Testis (tissue), 5 donors: ENCODE results near the gene DIP2B. TPM values are rescaled to one million over a fixed set of nuclear protein-coding genes. Genes with fewer than 3 reads are reported as not detected.
A peak's percentile ranks its signal among the peaks of the same experiment; 100 is the strongest.

ENCODE experiments used
- DNase-seq: peaks from one replicate; pipeline ENCODE4 v3.0.0-alpha.2; 2019
- H3K27ac ChIP-seq, 2 donors: fragments of 200-600 bp; sonication (generic); one replicate each; pipeline ENCODE4 v1.5.1; 2019
- H3K27me3 ChIP-seq: fragments of 200-600 bp; sonication (generic); one replicate; pipeline ENCODE4 v1.5.1; 2019
- H3K36me3 ChIP-seq: fragments of 200-600 bp; sonication (generic); one replicate; pipeline ENCODE4 v1.5.1; 2017; ENCODE audit warnings: low read depth; ENCODE audit errors: missing control alignments
- H3K4me1 ChIP-seq: fragments of 200-600 bp; sonication (generic); one replicate; pipeline ENCODE4 v1.5.1; 2019
- H3K4me3 ChIP-seq, 2 donors: fragments of 200-600 bp; sonication (generic); one replicate each; pipeline ENCODE4 v1.5.1; 2017 to 2019
- H3K9me3 ChIP-seq: fragments of 200-600 bp; sonication (generic); one replicate; pipeline ENCODE4 v1.5.1; 2017
- POLR2A ChIP-seq: fragments of 450-650 bp; IDR thresholded peaks from one replicate; pipeline ENCODE4 v1.6.1; 2017; ENCODE audit warnings: antibody characterized with exemption, mild to moderate bottlenecking, moderate library complexity
- WGBS, 2 donors: methylation state at CpG; one replicate each; pipeline ENCODE4 v1.1.5; 2018; 5-methylcytosine and 5-hydroxymethylcytosine counted together
- intact Hi-C: fragments of 100-400 bp; cut with DNase I; formaldehyde crosslinking; loops from one replicate; pipeline ENCODE4 v1.15.1; 2023; ENCODE audit warnings: low total_unique reads
- long read RNA-seq, 2 donors: transcript quantifications; one replicate each; lab custom pipeline, GENCODE V29; 2026
- polyA plus RNA-seq: library from polyadenylated mRNA; stranded (reverse); fragments of 350-450 nt; fragmentation: Illumina TruSeq; extraction: RNeasy Lipid Tissue Mini Kit (QIAGEN cat#74804); gene quantifications from one replicate; pipeline ENCODE4 v1.2.3, GENCODE V29; 2014; ENCODE audit warnings: low read depth, low replicate concordance; ENCODE audit not compliant: insufficient read depth
- total RNA-seq, 2 donors: library from RNA; depleted of rRNA; stranded (reverse); fragments of >200 nt; gene quantifications; one replicate each; pipeline ENCODE4 v1.2.3, GENCODE V29; 2016
- TF ChIP-seq, protein P1 (sequence below), 3 experiments: fragments of 450-650 bp in 2 of 3; fragments of 200-600 bp in 1 of 3; sonication (generic) in 1 of 3; IDR thresholded peaks; one replicate each; pipeline ENCODE4 v1.5.1; 2016 to 2019; ENCODE audit warnings: antibody characterized with exemption in 3 of 3, mild to moderate bottlenecking in 2 of 3, moderate library complexity in 1 of 3

The DIP2B gene, protein sequence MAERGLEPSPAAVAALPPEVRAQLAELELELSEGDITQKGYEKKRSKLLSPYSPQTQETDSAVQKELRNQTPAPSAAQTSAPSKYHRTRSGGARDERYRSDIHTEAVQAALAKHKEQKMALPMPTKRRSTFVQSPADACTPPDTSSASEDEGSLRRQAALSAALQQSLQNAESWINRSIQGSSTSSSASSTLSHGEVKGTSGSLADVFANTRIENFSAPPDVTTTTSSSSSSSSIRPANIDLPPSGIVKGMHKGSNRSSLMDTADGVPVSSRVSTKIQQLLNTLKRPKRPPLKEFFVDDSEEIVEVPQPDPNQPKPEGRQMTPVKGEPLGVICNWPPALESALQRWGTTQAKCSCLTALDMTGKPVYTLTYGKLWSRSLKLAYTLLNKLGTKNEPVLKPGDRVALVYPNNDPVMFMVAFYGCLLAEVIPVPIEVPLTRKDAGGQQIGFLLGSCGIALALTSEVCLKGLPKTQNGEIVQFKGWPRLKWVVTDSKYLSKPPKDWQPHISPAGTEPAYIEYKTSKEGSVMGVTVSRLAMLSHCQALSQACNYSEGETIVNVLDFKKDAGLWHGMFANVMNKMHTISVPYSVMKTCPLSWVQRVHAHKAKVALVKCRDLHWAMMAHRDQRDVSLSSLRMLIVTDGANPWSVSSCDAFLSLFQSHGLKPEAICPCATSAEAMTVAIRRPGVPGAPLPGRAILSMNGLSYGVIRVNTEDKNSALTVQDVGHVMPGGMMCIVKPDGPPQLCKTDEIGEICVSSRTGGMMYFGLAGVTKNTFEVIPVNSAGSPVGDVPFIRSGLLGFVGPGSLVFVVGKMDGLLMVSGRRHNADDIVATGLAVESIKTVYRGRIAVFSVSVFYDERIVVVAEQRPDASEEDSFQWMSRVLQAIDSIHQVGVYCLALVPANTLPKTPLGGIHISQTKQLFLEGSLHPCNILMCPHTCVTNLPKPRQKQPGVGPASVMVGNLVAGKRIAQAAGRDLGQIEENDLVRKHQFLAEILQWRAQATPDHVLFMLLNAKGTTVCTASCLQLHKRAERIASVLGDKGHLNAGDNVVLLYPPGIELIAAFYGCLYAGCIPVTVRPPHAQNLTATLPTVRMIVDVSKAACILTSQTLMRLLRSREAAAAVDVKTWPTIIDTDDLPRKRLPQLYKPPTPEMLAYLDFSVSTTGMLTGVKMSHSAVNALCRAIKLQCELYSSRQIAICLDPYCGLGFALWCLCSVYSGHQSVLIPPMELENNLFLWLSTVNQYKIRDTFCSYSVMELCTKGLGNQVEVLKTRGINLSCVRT (N-terminal part only)
- 10 to 100 TPM; 43.5 to 57.1 TPM for total RNA-seq
- 19.1 TPM for polyA plus RNA-seq
- long read RNA-seq, donor 1, partial matches to known transcripts, result 6 of 8 reads
- long read RNA-seq, donor 1, other reads (novel, unspliced or antisense), result 0 of 8 reads
- long read RNA-seq, donor 2, partial matches to known transcripts, result 5 of 9 reads
- long read RNA-seq, donor 2, other reads (novel, unspliced or antisense), result 0 of 9 reads

DNA sequence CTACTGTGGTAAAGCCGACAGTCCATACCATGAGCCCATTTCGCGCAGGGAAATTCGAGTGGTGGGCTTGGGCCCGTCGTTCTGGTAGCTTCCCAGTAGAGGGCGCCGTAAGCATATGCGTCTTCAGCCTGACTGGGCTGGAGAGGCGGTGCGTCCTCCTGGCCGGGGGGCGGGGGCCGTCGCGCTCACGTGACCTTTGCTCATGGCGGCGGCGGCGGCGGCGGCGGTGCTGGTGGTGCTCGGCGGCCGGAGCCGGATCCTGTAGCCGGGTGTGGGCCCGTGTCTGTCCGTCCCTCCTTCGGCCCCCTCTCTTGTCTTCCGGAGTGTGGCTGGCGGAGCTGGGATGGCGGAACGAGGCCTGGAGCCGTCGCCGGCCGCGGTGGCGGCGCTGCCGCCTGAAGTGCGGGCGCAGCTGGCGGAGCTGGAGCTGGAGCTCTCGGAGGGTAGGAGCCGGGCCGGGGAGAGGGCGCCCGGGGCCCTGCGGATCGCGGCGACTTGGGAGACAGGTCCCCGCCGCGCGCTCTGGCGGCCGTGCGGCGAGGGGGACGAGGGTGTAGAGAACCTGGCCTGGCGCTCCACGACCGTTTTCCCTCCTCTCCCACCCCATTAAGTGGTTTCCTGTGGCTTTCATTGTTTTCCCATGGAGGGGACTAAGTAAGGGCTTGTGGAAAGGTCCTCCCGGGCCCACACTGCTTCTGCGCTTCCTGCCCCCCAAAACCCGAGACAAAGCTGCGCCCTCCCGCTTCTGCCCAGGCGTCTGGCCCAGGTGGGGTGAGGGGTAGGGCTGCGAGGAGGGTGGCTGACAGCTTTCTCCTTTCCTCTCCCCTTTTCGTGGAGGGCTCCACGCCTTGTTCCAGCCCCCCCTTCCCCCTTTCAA lies at the start of gene DIP2B:
Gene DIP2B, plus strand, starts transcription at position 188 of the 877 bp plus-strand sequence. Its CDS starts 156 bp downstream, at position 344.
- intact Hi-C loops, result loop anchor here (5.0 kb wide), 1 partner anchor 132 kb away; no protein-coding TSS in a partner anchor

DNA sequence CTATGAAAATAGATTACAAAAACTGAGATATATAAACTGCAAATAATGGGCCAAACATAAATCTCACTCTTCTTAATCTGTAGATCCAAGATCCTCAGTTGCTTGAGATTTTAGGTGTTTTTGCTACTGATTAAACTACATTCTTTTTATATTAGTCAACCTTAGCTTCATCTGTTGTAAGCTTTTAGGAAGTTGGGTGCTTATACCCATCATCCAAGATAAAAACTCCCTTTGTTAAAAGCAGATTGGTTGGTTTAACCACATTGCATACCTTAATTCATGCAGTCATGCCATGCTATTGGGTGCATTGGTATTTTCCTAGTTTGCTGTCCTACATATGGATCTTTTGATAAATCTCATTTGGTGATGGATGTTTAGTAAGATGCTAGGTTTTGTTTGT lies 46.2 kb upstream of the DIP2B start:
- intact Hi-C loops, result no loop called here
- TF ChIP-seq POLR2A, result no peak
- TF ChIP-seq, protein P1, sequence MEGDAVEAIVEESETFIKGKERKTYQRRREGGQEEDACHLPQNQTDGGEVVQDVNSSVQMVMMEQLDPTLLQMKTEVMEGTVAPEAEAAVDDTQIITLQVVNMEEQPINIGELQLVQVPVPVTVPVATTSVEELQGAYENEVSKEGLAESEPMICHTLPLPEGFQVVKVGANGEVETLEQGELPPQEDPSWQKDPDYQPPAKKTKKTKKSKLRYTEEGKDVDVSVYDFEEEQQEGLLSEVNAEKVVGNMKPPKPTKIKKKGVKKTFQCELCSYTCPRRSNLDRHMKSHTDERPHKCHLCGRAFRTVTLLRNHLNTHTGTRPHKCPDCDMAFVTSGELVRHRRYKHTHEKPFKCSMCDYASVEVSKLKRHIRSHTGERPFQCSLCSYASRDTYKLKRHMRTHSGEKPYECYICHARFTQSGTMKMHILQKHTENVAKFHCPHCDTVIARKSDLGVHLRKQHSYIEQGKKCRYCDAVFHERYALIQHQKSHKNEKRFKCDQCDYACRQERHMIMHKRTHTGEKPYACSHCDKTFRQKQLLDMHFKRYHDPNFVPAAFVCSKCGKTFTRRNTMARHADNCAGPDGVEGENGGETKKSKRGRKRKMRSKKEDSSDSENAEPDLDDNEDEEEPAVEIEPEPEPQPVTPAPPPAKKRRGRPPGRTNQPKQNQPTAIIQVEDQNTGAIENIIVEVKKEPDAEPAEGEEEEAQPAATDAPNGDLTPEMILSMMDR (IDR thresholded peaks at IDR 0.05), result no peak

More for the DNA sequence above, at the start of gene DIP2B:
- DNase-seq, result peak; percentile 97
- WGBS, 2 donors, result 0 to 1% methylated on average over 24 to 60 of the region's 77 CpGs
- peak within 1 kb of the TSS; percentile 97 to 98 for H3K27ac ChIP-seq
- peak within 1 kb of the TSS; percentile 89 to 90 for H3K4me3 ChIP-seq
- no peaks in the 10 kb centered on the region for H3K36me3 ChIP-seq
- TF ChIP-seq, protein P1 (IDR thresholded peaks at IDR 0.05), result peak; percentile 97 to 99 (median 98)
- TF ChIP-seq POLR2A, result no peak
- no peaks in the 10 kb centered on the region for H3K27me3 ChIP-seq
- peaks cover 21% of the 10 kb centered on the region for H3K4me1 ChIP-seq
- no peaks in the 10 kb centered on the region for H3K9me3 ChIP-seq

DNA sequence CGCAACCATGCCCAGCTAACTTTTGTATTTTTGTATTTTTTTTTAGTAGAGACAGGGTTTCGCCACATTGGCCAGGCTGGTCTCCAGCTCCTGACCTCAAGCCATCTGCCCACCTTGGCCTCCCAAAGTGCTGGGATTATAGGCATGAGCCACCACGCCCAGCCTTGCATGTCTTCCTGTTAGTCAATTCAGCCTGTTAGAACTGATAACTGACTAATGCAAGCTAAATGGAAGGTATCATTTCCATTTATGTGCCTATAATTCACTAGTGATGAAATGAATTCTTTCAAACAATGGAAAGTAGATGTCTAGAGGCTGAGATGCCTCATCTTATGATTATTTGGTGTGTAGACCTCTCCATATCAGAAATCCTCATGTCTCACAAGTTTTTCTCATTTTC lies 37.3 kb upstream of the DIP2B start:
- WGBS, 2 donors, result 94 to 100% methylated on average over 3 of the region's 3 CpGs
- H3K36me3 ChIP-seq, result no peaks in the 10 kb centered on the region

More for the DNA sequence above, 46.2 kb upstream of the DIP2B start:
- Histone ChIP-seq H3K9me3 (no peaks in the 10 kb centered on the region), H3K4me3 (no peak overlapping the region), H3K4me1 (no peaks in the 10 kb centered on the region), H3K27ac (no peak overlapping the region), H3K27me3 (no peaks in the 10 kb centered on the region), H3K36me3 (no peaks in the 10 kb centered on the region)
- no peak for DNase-seq

More for the DNA sequence above, 37.3 kb upstream of the DIP2B start:
- TF ChIP-seq, protein P1 (IDR thresholded peaks at IDR 0.05), result no peak
- no peak for TF ChIP-seq POLR2A
- no peak overlapping the region for H3K4me3 ChIP-seq
- intact Hi-C loops, result no loop called here
- H3K9me3 ChIP-seq, result no peaks in the 10 kb centered on the region
- DNase-seq, result no peak
- H3K4me1 ChIP-seq, result no peaks in the 10 kb centered on the region
- no peak overlapping the region for H3K27ac ChIP-seq
- H3K27me3 ChIP-seq, result no peaks in the 10 kb centered on the region
